AG10803 (cell line): ENCODE results near the gene ELP4.

ENCODE experiments used
- DNase-seq: peaks from one replicate; pipeline ENCODE4 v3.0.0; 2010; ENCODE audit warnings: low read depth
- H3K4me3 ChIP-seq: 2 replicates; pipeline ENCODE4 v1.5.1; 2011; ENCODE audit warnings: mild to moderate bottlenecking, low read length, control low read depth
- TF ChIP-seq, protein P1 (sequence below): conservative IDR thresholded peaks from 2 replicates; pipeline ENCODE4 v1.5.1; 2011; ENCODE audit warnings: mild to moderate bottlenecking, low read length, control low read depth, inconsistent platforms

The ELP4 gene

DNA sequence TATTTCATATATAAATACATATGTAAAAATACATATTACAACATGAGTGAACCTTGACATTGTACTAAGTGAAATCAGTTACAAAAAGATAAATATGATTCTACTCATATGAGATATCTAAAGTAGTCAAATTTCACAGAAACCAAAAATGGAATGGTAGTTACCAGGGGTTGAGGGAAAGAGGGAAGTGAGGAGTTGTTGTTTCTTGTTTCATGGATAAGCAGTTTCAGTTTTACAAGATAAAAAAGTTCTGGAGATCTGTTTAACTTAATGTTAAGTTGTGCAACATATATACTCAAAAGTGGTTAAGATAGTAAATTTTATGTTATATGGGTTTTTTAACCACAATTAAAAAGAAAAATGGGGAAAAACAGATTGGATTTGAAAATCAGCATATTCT lies 107.7 kb downstream of the ELP4 start:
- DNase-seq = no peak
- TF ChIP-seq, protein P1, sequence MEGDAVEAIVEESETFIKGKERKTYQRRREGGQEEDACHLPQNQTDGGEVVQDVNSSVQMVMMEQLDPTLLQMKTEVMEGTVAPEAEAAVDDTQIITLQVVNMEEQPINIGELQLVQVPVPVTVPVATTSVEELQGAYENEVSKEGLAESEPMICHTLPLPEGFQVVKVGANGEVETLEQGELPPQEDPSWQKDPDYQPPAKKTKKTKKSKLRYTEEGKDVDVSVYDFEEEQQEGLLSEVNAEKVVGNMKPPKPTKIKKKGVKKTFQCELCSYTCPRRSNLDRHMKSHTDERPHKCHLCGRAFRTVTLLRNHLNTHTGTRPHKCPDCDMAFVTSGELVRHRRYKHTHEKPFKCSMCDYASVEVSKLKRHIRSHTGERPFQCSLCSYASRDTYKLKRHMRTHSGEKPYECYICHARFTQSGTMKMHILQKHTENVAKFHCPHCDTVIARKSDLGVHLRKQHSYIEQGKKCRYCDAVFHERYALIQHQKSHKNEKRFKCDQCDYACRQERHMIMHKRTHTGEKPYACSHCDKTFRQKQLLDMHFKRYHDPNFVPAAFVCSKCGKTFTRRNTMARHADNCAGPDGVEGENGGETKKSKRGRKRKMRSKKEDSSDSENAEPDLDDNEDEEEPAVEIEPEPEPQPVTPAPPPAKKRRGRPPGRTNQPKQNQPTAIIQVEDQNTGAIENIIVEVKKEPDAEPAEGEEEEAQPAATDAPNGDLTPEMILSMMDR = no peak
- no peak overlapping the region for H3K4me3 ChIP-seq

DNA sequence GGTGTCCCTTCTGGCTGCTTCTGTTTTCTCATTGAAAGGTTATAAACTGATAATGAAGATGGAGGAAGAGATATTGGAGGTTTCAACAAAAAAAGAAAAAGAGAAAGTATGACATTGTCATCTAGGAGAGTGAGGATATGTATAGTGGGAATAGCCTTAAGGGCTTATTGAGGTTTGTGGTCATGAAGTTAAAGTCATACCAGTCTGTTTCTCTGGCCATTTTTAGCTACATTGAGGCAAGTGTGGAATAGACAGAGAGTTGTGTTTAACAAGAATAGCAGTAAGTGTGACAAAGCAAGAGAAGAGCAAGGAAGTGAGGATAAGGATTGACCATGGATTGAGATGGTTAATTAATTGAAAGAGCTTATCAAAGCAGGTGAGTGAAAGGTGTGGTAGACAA lies 110.4 kb downstream of the ELP4 start:
- TF ChIP-seq, protein P1 = no peak
- no peak overlapping the region for H3K4me3 ChIP-seq
- DNase-seq = no peak

DNA sequence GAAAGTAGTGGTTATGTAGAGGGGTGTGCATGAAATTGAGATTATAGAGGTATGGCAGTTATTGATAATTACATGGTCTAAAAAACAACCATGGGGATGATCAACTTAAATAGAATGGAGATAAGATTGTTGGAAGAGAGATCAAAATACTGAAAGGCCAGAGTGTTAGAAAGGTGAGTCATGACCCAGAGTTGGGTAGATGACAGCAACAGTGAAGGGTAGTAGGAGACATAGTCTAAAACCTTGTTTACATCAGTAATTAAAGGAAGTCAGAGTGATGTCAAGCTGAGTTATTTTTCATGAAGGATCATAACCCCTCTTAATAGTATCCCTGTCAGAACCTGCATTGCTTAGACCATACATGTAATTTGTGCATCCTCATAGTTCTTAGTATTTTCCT lies 110.9 kb downstream of the ELP4 start:
- no peak for DNase-seq
- TF ChIP-seq, protein P1 = no peak
- H3K4me3 ChIP-seq = no peak overlapping the region

DNA sequence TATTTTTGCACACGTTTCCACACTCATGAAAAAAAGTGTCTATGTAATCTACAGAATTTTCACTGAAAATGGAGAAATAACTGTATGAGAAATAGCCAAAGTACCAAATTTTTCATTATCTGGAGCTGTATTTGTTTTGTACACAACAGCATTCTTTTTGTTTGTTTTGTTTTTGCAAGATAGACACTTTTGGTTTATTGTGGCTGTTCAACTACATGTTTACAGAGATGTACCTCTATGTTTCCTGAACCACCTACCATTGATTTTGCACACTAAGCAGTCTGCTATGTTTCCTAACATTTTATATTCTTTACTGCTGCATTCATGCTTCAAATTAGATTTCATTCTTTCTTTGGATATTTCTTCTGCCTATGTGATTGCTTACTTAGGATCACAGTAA lies 116.3 kb downstream of the ELP4 start:
- TF ChIP-seq, protein P1 = no peak
- H3K4me3 ChIP-seq = no peak overlapping the region
- DNase-seq = no peak

DNA sequence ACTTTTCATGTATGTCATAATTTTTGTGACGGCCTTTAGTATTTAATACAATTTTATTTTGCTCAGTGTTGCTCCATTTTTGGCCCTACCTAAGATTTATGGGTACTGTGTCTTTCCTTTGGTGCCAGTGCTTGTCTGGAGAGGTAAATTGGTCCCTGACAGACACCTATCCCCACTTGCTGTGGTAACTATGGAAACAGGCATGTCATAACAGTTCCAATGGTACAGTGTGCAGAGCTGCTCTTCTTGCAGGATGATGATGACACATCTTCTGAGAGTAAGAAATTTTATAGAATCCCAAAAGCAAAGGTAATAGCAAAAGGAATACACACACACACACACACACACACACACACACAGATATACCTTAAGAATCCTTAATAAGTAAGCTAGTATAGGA lies 118.5 kb downstream of the ELP4 start:
- TF ChIP-seq, protein P1 = no peak
- DNase-seq = no peak
- H3K4me3 ChIP-seq = no peak overlapping the region

DNA sequence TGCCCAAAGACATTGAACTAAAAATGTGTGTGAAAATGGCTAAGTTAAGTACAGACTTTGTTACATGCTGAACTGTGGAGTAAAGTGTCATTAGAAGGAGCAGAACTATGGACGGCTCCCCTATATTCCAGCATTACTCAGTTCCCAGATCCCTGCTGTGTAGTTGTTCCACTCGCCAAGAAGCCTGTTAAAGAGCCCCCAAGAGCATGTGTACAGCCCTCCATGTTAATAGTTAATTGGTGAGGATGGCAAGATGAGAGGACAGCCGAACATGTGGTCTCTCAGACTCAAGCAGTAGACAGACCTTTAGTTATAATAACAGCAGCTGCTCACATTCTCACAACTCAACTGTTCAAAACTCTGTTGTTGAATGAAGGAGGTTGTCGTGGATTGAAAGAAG lies 127.4 kb downstream of the ELP4 start:
- H3K4me3 ChIP-seq = no peak overlapping the region
- TF ChIP-seq, protein P1 = no peak
- no peak for DNase-seq

DNA sequence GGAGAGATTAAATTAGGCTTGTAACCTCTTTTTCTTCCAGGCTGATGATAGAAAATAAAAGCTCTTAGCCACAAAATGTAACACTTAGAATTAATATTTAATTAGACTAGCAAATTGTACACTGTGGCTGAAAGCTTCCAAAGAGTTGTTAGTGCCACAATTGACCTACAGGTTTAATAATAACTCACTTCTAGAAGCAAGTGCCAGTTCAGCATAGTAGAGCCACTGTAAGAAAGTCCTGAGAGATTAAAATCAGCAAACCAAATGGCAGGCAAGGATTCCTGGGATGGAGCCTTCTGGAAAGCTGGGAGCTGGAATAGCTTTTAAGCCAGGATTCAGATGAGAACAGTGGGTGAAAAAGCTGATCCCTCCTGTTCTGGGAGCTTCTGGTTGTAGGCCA lies 131.0 kb downstream of the ELP4 start:
- no peak for DNase-seq
- no peak overlapping the region for H3K4me3 ChIP-seq
- TF ChIP-seq, protein P1 = no peak
